GM23248 (cell line): ENCODE data around the gene FOXR1. TPM values are rescaled to one million over a fixed set of nuclear protein-coding genes. Genes with fewer than 3 reads are reported as not detected.
"Not testable (repeated sequence)": the region's sequence is repeated elsewhere in the genome, so short reads cannot be mapped to it uniquely, and the experiment has no call there.

Experiments used
- DNase-seq: peaks from one replicate; pipeline ENCODE4 v3.0.0-alpha.2; 2015
- H2AFZ ChIP-seq: fragments of 200-600 bp; sonication (generic); 2 replicates; pipeline ENCODE4 v1.6.1; 2016; ENCODE audit warnings: antibody characterized with exemption
- H3F3A ChIP-seq: fragments of 200-600 bp; sonication (generic); 2 replicates; pipeline ENCODE4 v1.6.1; 2016; ENCODE audit warnings: mild to moderate bottlenecking, antibody characterized with exemption, mixed run types; ENCODE audit not compliant: insufficient read depth
- H3K27ac ChIP-seq: fragments of 200-600 bp; sonication (generic); 2 replicates; pipeline ENCODE4 v1.5.1; 2016; ENCODE audit warnings: mild to moderate bottlenecking
- H3K27me3 ChIP-seq: fragments of 200-600 bp; sonication (generic); replicated peaks from 2 replicates; pipeline ENCODE4 v1.6.1; 2016; ENCODE audit warnings: mild to moderate bottlenecking; ENCODE audit not compliant: insufficient read depth
- H3K36me3 ChIP-seq: fragments of 200-600 bp; sonication (generic); 2 replicates; pipeline ENCODE4 v1.6.1; 2016; ENCODE audit warnings: low read depth, mild to moderate bottlenecking
- H3K4me1 ChIP-seq: fragments of 200-600 bp; sonication (generic); 2 replicates; pipeline ENCODE4 v1.6.1; 2016; ENCODE audit warnings: mild to moderate bottlenecking; ENCODE audit not compliant: insufficient read depth
- H3K4me2 ChIP-seq: fragments of 200-600 bp; sonication (generic); one replicate; pipeline ENCODE4 v1.6.1; 2016; ENCODE audit warnings: mild to moderate bottlenecking; ENCODE audit not compliant: unreplicated experiment
- H3K4me3 ChIP-seq: fragments of 200-600 bp; sonication (generic); 2 replicates; pipeline ENCODE4 v1.5.1; 2016; ENCODE audit warnings: mild to moderate bottlenecking
- H3K79me2 ChIP-seq: fragments of 200-600 bp; sonication (generic); 2 replicates; pipeline ENCODE4 v1.6.1; 2016; ENCODE audit warnings: mild to moderate bottlenecking; ENCODE audit not compliant: insufficient read depth
- H3K9ac ChIP-seq: fragments of 200-600 bp; sonication (generic); 2 replicates; pipeline ENCODE4 v1.6.1; 2016; ENCODE audit warnings: mild to moderate bottlenecking
- H3K9me2 ChIP-seq: fragments of 200-600 bp; sonication (generic); 2 replicates; pipeline ENCODE4 v1.6.1; 2016; ENCODE audit warnings: mixed run types, mild to moderate bottlenecking, moderate library complexity; ENCODE audit not compliant: insufficient read depth
- H3K9me3 ChIP-seq: fragments of 200-600 bp; sonication (generic); one replicate; pipeline ENCODE4 v1.6.1; 2017; ENCODE audit warnings: low read depth
- H4K20me1 ChIP-seq: fragments of 200-600 bp; sonication (generic); 2 replicates; pipeline ENCODE4 v1.6.0; 2016; ENCODE audit not compliant: insufficient read depth
- EZH2 ChIP-seq: fragments of 200-600 bp; sonication (generic); IDR thresholded peaks from 2 replicates; pipeline ENCODE4 v1.6.1; 2018; ENCODE audit warnings: antibody characterized with exemption, mild to moderate bottlenecking; ENCODE audit not compliant: insufficient read depth, poor library complexity, severe bottlenecking
- EZH2phosphoT487 ChIP-seq: fragments of 200-600 bp; sonication (generic); IDR thresholded peaks from 2 replicates; pipeline ENCODE4 v1.6.1; 2018; ENCODE audit warnings: antibody characterized with exemption, moderate library complexity, mild to moderate bottlenecking, low read depth; ENCODE audit not compliant: insufficient read depth
- WGBS, 2 experiments: methylation state at CpG; one replicate each; pipeline ENCODE4 v1.1.6; 2015 to 2017; ENCODE audit warnings: low lambda C conversion rate in 2 of 2, low coverage in 1 of 2; ENCODE audit errors: missing lambda C conversion rate in 2 of 2; 5-methylcytosine and 5-hydroxymethylcytosine counted together
- in situ Hi-C: fragments of 300-500 bp; cut with MboI; formaldehyde crosslinking; loops from 2 replicates; pipeline ENCODE4 v1.15.0; 2020
- polyA plus RNA-seq: library from polyadenylated mRNA; unstranded; fragments of >200 nt; fragmentation: Nextera tagmentation; extraction: Ambion mirVana; gene quantifications from 2 replicates; pipeline ENCODE4 v1.2.1, GENCODE V29; 2016
- total RNA-seq: library from RNA; depleted of rRNA; stranded (reverse); fragments of >200 nt; shearing (Covaris generic); gene quantifications from 2 replicates; pipeline ENCODE4 v1.2.3, GENCODE V29; 2014

FOXR1 gene
- total and polyA plus RNA-seq, 2 experiments from 2014 or later, result not detected

GRCh38 chr11:118957549-118957948 is 14.0 kb upstream of the FOXR1 start:
- no peaks in the 10 kb centered on the region for H3K4me1 ChIP-seq
- H3K4me3 ChIP-seq, result no peak overlapping the region
- H3K9me3 ChIP-seq, result no peaks in the 10 kb centered on the region
- no peak overlapping the region for H3K9ac ChIP-seq
- in situ Hi-C loops, result no loop called here
- no peak overlapping the region for H3K27ac ChIP-seq
- H4K20me1 ChIP-seq, result no peaks in the 10 kb centered on the region
- WGBS, 2 experiments, result 56% methylated on average over 11 of the region's 11 CpGs
- no peak for DNase-seq
- H2AFZ ChIP-seq, result no peak overlapping the region
- H3K36me3 ChIP-seq, result no peaks in the 10 kb centered on the region
- TF ChIP-seq EZH2phosphoT487, result no peak
- no peak for TF ChIP-seq EZH2
- no peaks in the 10 kb centered on the region for H3K79me2 ChIP-seq
- no peaks in the 10 kb centered on the region; the same call in none of the 2 replicates for H3K27me3 ChIP-seq
- H3K9me2 ChIP-seq, result no peaks in the 10 kb centered on the region
- no peaks in the 10 kb centered on the region for H3F3A ChIP-seq
- H3K4me2 ChIP-seq, result no peak overlapping the region

- H3K27ac ChIP-seq, result no peak overlapping the region
- no peak overlapping the region for H3K4me3 ChIP-seq
- DNase-seq, result no peak
- WGBS, 2 experiments, result 75 to 82% methylated on average over 8 of the region's 8 CpGs
- H3F3A ChIP-seq, result no peaks in the 10 kb centered on the region
- H3K4me2 ChIP-seq, result no peak overlapping the region
- no peaks in the 10 kb centered on the region for H3K9me2 ChIP-seq
- no peaks in the 10 kb centered on the region; the same call in none of the 2 replicates for H3K27me3 ChIP-seq
- H3K4me1 ChIP-seq, result no peaks in the 10 kb centered on the region
- in situ Hi-C loops, result no loop called here
- no peak overlapping the region for H3K9ac ChIP-seq
- no peaks in the 10 kb centered on the region for H3K36me3 ChIP-seq
- no peaks in the 10 kb centered on the region for H3K79me2 ChIP-seq
- no peaks in the 10 kb centered on the region for H4K20me1 ChIP-seq
- no peak overlapping the region for H2AFZ ChIP-seq
- H3K9me3 ChIP-seq, result no peaks in the 10 kb centered on the region
- no peak for TF ChIP-seq EZH2
- TF ChIP-seq EZH2phosphoT487, result no peak
Observed at GRCh38 chr11:118957968-118958367, 13.6 kb upstream of the FOXR1 start.

- Histone ChIP-seq H3K9ac (no peak overlapping the region), H3K9me3 (no peaks in the 10 kb centered on the region), H3K27ac (no peak overlapping the region), H3K27me3 (no peaks in the 10 kb centered on the region; the same call in none of the 2 replicates), H3F3A (no peaks in the 10 kb centered on the region), H3K4me3 (no peak overlapping the region), H3K4me1 (no peaks in the 10 kb centered on the region), H3K79me2 (no peaks in the 10 kb centered on the region), H3K4me2 (no peak overlapping the region), H4K20me1 (no peaks in the 10 kb centered on the region), H3K36me3 (no peaks in the 10 kb centered on the region), H2AFZ (no peak overlapping the region), H3K9me2 (no peaks in the 10 kb centered on the region)
- TF ChIP-seq EZH2phosphoT487 (no peak), EZH2 (no peak)
- DNase-seq, result no peak
- WGBS, 2 experiments, result 30 to 57% methylated on average over 1 to 2 of the region's 2 CpGs
- in situ Hi-C loops, result no loop called here
Observed at GRCh38 chr11:118958577-118958976, 13.0 kb upstream of the FOXR1 start.

GRCh38 chr11:118961189-118961588 is 10.4 kb upstream of the FOXR1 start:
- H2AFZ ChIP-seq, result no peak overlapping the region
- no peaks in the 10 kb centered on the region for H3K9me3 ChIP-seq
- H3F3A ChIP-seq, result no peaks in the 10 kb centered on the region
- H3K79me2 ChIP-seq, result no peaks in the 10 kb centered on the region
- H3K27ac ChIP-seq, result no peak overlapping the region
- H3K9me2 ChIP-seq, result no peaks in the 10 kb centered on the region
- no peaks in the 10 kb centered on the region for H4K20me1 ChIP-seq
- no peak for TF ChIP-seq EZH2phosphoT487
- TF ChIP-seq EZH2, result no peak
- H3K9ac ChIP-seq, result no peak overlapping the region
- in situ Hi-C loops, result no loop called here
- no peak overlapping the region for H3K4me2 ChIP-seq
- no peak overlapping the region for H3K4me3 ChIP-seq
- H3K36me3 ChIP-seq, result no peaks in the 10 kb centered on the region
- 67 to 78% methylated on average over 3 to 5 of the region's 5 CpGs for WGBS, 2 experiments
- no peaks in the 10 kb centered on the region; the same call in none of the 2 replicates for H3K27me3 ChIP-seq
- no peaks in the 10 kb centered on the region for H3K4me1 ChIP-seq
- DNase-seq, result no peak

GRCh38 chr11:118961591-118961990 is 10.0 kb upstream of the FOXR1 start:
- Histone ChIP-seq H3K79me2 (no peaks in the 10 kb centered on the region), H3K27me3 (no peaks in the 10 kb centered on the region; the same call in none of the 2 replicates), H3K9me2 (no peaks in the 10 kb centered on the region), H3K9ac (no peak overlapping the region), H4K20me1 (no peaks in the 10 kb centered on the region), H3K4me1 (no peaks in the 10 kb centered on the region), H3K27ac (no peak overlapping the region), H3K9me3 (no peaks in the 10 kb centered on the region), H3K4me3 (no peak overlapping the region), H3K36me3 (no peaks in the 10 kb centered on the region), H3K4me2 (no peak overlapping the region), H2AFZ (no peak overlapping the region), H3F3A (no peaks in the 10 kb centered on the region)
- in situ Hi-C loops, result no loop called here
- no peak for DNase-seq
- no peak for TF ChIP-seq EZH2
- no peak for TF ChIP-seq EZH2phosphoT487
- WGBS, 2 experiments, result 36 to 38% methylated on average over 11 of the region's 11 CpGs

GRCh38 chr11:118969508-118969907 is 2.1 kb upstream of the FOXR1 start:
- H3K36me3 ChIP-seq, H3K27me3 ChIP-seq, H3K79me2 ChIP-seq, H3K4me2 ChIP-seq, H3K9me3 ChIP-seq, H3K4me1 ChIP-seq, H3K9ac ChIP-seq, H3K4me3 ChIP-seq, H3K27ac ChIP-seq, in situ Hi-C loops, DNase-seq, H2AFZ ChIP-seq, H3F3A ChIP-seq, H3K9me2 ChIP-seq, H4K20me1 ChIP-seq: not testable (repeated sequence)
- 58 to 61% methylated on average over 2 of the region's 2 CpGs for WGBS, 2 experiments
